HG02973 (cell line): Measurements from ENCODE around the gene CIT.
"Not testable (repeated sequence)": the region's sequence is repeated elsewhere in the genome, so short reads cannot be mapped to it uniquely, and the experiment has no call there.

ENCODE experiments used
- ATAC-seq: cut with Tn5 transposase; IDR thresholded peaks from one replicate; pipeline ENCODE4 v1.9.1; 2021; ENCODE audit warnings: moderate library complexity; ENCODE audit not compliant: unreplicated experiment

CIT gene

GRCh38 chr12:119746169-119746568 is 131.0 kb downstream of the CIT start:
- ATAC-seq = no peak

DNA sequence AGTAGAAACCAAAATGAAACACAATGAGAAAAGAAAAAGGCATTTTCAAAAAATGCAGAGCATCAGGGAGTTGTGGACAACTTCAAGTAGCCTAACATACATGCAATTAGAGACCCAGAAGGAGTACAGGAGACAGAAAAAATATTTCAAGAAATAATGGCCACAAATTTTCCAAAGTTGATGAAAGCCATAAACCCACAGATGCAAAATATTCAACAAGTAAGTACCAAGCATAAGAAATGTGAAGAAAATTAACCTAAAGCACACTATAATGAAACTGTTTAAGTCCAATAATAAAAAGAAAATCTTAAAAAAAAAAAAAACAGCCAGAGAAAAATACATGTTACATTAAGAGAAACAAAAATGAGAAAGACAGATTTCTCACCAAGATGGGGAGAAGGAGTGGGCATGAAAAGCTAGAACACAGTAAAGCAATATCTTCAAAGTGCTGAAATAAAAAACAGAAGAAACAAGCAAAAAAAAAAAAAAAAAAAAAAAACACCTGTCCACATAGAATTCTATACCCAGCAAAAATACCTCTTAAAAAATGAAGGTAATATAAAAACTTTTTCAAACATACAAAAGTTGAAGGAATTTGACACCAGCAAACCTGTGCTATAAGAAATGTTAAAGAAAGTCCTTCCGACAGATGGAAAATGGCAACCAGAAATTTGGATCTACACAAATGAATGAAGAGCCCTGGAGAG is 132.1 kb downstream of the CIT start:
- no peak for ATAC-seq

GRCh38 chr12:119742700-119743099 is 134.4 kb downstream of the CIT start:
- no peak for ATAC-seq

GRCh38 chr12:119740830-119741229 is 136.3 kb downstream of the CIT start:
- no peak for ATAC-seq

GRCh38 chr12:119735079-119735478 is 142.0 kb downstream of the CIT start:
- no peak for ATAC-seq

- no peak for ATAC-seq
Measured at GRCh38 chr12:119730381-119730780, 146.7 kb downstream of the CIT start.

DNA sequence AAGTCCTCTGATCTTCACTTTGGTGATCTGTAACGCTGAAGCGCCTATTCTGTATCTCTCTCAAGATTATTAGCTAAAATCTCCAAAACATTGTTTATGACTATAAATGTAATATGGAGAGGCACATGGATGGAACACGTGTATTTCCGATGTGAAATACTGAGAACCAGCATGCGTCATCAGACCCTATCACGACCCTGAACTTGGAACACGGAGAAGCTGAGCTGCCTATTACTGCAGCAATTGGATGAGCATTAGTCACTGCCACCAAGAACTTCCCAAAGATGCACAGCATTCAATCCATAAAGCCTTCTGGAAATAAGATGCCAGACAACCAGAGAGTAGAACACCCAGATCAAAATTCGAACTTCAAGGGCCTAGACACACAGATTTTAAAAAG is 147.2 kb downstream of the CIT start:
- no peak for ATAC-seq

- no peak for ATAC-seq
Measured at GRCh38 chr12:119728444-119728745, 148.7 kb downstream of the CIT start.

- no peak for ATAC-seq
Measured at GRCh38 chr12:119727600-119728443, 149.3 kb downstream of the CIT start.

DNA sequence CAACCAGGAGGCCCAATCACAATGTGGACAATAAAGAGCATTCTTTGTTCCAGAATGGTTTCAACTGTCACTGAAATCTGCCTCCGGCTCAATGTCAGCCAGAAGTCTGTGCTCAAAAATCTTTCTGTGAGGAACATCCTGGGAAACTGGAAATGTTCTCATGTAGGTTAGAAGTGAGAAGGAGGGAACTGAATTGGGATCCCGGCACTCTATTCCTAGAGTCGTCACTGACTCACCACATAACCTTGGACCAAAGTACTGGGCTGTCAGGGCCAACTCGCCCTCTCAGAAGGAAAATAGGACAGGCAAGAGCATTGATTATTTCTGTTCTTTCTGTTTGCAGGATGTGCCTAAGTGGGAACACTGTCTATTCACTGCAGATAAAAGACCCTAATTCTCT is 151.6 kb downstream of the CIT start:
- ATAC-seq = no peak

- ATAC-seq = no peak
Measured at GRCh38 chr12:119721306-119721705, 155.8 kb downstream of the CIT start.

GRCh38 chr12:119720349-119720748 is 156.8 kb downstream of the CIT start:
- ATAC-seq = no peak

DNA sequence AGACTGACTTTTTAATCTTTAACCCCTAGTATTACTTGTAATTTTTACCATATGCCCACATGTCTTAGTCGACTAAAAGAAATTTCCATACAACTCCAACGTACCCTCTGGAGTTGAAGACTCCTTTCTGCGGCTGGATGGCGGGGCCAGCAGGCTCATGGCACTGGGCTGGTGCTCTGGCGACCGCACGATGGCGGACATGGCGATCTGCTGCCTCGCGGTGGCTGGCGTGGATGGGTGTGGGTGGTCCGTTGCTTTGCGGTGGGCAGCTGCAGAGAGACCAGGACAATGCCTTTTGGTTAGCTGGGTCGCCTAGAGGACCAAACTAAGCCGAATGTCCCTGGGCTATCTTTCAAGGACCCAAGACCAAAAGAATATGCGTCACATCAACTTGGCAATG is 159.0 kb downstream of the CIT start:
- ATAC-seq = no peak

GRCh38 chr12:119715268-119715620 is 161.9 kb downstream of the CIT start:
- no peak for ATAC-seq

GRCh38 chr12:119714614-119715267 is 162.4 kb downstream of the CIT start:
- no peak for ATAC-seq

GRCh38 chr12:119713551-119714031 is 163.5 kb downstream of the CIT start:
- ATAC-seq = no peak

DNA sequence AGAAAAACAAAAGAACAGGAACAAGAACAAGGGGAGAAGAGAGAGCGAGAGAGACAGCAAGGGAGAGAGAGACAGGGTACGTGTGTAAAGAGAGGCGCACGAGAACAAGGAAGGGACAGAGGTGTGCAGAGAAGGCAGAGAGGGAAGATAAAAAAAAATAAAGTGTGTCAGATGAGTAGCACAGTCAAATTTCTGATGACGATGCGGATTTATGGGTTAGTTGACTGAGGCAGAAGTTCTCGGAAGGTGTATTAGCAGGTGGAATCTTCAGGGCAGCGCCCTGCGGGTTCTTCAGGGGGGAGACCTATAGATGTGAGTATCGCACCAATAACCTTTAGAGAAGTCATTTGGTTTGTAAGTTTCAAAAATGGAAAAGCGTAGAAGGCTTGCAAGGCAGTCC is 164.4 kb downstream of the CIT start:
- ATAC-seq = no peak

GRCh38 chr12:119711693-119712092 is 165.4 kb downstream of the CIT start:
- ATAC-seq = no peak

DNA sequence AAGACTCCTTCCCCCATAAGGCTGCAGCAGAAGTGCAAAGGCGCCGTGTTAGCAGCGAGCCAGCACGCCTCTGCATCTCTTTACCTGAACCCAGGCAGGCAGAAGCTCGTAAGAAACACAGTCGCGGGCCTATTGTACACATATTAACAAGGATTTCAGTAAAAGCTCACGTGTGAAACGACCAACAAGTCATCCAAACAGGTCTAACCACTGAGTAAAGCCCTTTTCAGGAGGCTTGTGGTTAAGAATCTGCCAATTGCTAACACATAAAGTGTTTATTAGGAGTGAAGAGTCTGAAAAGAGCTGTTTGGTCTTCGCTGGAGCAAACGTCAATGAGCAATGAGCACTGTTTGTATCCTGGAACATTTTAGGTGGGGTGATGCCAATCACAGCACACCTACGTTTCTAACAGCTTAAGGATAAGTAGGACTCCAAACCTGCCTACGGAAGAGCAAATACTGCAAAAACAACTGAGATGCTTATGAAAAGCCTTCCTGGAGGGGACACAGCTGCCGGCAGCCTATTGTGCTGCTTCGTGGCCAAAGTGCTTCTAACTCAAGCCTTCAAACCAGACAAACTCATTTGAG is 166.1 kb downstream of the CIT start:
- no peak for ATAC-seq

DNA sequence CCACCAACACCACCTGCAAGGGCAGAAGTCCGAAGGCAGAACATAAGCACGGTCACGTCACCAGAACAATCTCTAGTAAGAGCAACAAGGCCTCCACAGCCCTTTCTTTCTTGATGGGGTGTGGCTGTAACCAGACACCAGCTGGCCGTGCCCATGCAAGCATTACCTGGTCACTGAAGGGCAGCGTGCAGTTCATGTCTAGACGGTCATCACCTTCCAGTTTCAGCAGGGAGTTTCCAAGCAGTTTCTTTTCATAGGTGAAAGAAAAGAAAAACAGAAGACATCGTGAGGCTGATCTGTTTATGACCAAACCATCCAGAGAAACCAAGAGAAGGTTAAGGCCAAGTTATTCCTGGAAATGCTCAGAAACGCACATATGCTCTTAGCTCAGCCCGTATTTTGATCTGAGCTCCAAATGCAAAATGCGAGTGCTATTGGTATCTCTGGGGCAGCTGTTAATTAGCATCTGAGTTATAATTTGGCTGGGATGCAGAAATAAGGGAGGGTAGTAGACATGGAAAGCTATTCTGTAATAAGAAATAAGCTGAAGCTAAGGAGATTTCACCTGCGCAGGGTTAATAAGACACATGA is 166.7 kb downstream of the CIT start:
- ATAC-seq = no peak

DNA sequence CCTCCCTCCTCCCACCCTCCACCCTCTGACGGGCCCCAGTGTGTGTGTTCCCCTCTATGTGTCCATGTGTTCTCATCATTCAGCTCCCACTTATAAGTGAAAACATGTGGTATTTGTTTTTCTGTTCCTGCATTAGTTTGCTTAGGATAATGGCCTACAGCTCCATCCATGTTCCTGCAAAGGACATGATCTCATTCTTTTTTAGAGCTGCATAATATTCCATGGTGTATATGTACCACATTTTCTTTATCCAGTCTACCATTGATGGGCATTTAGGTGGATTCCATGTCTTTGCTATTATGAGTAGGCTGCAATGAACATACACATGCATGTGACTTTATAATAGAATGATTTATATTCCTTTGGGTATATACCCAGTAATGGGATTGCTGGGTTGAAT is 170.7 kb downstream of the CIT start:
- not testable (repeated sequence) for ATAC-seq
